ENCODE data around the gene SECISBP2. TPM values are rescaled to one million over a fixed set of nuclear protein-coding genes. Genes with fewer than 3 reads are reported as not detected.

Gene SECISBP2
- total RNA-seq, 1 donor, result 30.8 TPM

DNA sequence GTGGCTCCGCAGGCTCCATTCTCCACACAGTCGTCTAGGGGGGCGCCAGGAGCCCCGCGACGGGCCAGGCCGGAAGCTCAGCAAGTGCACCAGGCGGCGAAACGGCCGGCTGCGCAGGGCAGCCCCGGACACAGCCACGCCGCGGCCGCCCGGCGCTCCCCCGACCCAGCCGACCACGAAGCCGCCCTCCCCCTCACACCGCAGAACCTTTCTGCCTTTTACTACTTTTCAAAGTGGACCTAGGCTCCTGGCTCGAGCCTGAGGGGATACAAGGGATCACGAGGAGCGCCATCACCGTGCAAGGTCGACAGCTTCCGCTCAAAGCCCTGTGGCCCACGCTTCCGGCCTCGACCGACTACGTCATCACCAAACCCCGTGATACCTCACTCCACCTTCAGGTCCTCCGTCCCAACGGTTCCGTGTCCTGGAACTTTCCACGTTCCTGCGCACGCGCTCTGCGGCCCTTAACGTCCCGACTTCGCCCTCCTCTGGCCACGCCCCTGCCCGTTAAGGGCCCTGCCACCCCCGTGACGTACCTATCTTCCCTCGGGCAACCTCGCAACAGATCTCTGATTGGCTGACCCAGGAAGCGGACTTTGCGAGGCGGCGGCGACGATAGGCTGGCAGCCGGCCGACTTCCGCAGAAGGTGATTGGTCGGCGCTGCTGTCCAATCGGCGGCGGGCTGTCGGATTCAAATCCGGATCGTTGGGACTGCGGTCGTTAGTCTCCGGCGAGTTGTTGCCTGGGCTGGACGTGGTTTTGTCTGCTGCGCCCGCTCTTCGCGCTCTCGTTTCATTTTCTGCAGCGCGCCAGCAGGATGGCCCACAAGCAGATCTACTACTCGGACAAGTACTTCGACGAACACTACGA lies 7.6 kb upstream of the SECISBP2 start, which contains the start of gene CKS2:
CKS2 (plus strand) TSS at position 721 of the 871 bp plus-strand sequence; CDS start at position 819, 98 bp downstream.
- Histone ChIP-seq H4K20me1 (ENCODE audit: insufficient read depth, low read length) (peaks cover 4% of the 10 kb centered on the region), H3K36me3 (ENCODE audit: insufficient read depth, low read length) (peaks cover 3% of the 10 kb centered on the region), H2AFZ (ENCODE audit: low read length) (peak within 1 kb of the TSS; percentile 92), H3K9me3 (ENCODE audit: low read depth, low read length) (no peaks in the 10 kb centered on the region), H3K4me1 (ENCODE audit: insufficient read depth, low read length) (peaks cover 33% of the 10 kb centered on the region), H3K4me3 (ENCODE audit: insufficient read depth, low read length) (peak within 1 kb of the TSS; percentile 81), H3K27ac (ENCODE audit: low read depth, low read length) (peak within 1 kb of the TSS; percentile 98), H3K27me3 (ENCODE audit: insufficient read depth, low read length) (no peaks in the 10 kb centered on the region), H3K79me2 (ENCODE audit: insufficient read depth, low read length) (peaks cover 52% of the 10 kb centered on the region), H3K4me2 (ENCODE audit: insufficient read depth, low read length) (peak within 1 kb of the TSS; percentile 97)
- no peak for TF ChIP-seq CTCF (IDR thresholded peaks at IDR 0.05; ENCODE audit: extremely low read depth, low read depth, low read length)
- peak; percentile 99 for DNase-seq (ENCODE audit: insufficient read length, low spot score, missing footprints)

GRCh38 chr9:89311346-89312221 lies 6.7 kb upstream of the SECISBP2 start:
- Histone ChIP-seq H3K4me2 (ENCODE audit: insufficient read depth, low read length) (peak overlapping the region; percentile 92), H3K36me3 (ENCODE audit: insufficient read depth, low read length) (peaks cover 9% of the 10 kb centered on the region), H2AFZ (ENCODE audit: low read length) (peak overlapping the region; percentile 92), H4K20me1 (ENCODE audit: insufficient read depth, low read length) (peaks cover 4% of the 10 kb centered on the region), H3K27ac (ENCODE audit: low read depth, low read length) (peak overlapping the region; percentile 88), H3K9me3 (ENCODE audit: low read depth, low read length) (no peaks in the 10 kb centered on the region), H3K4me1 (ENCODE audit: insufficient read depth, low read length) (peaks cover 33% of the 10 kb centered on the region), H3K4me3 (ENCODE audit: insufficient read depth, low read length) (peak overlapping the region; percentile 81), H3K79me2 (ENCODE audit: insufficient read depth, low read length) (peaks cover 61% of the 10 kb centered on the region), H3K27me3 (ENCODE audit: insufficient read depth, low read length) (no peaks in the 10 kb centered on the region)
- no peak for DNase-seq (ENCODE audit: insufficient read length, low spot score, missing footprints)
- no peak for TF ChIP-seq CTCF (IDR thresholded peaks at IDR 0.05; ENCODE audit: extremely low read depth, low read depth, low read length)

GRCh38 chr9:89312222-89312571 lies 6.1 kb upstream of the SECISBP2 start:
- Histone ChIP-seq H3K27me3 (ENCODE audit: insufficient read depth, low read length) (no peaks in the 10 kb centered on the region), H2AFZ (ENCODE audit: low read length) (peak overlapping the region; percentile 92), H3K4me3 (ENCODE audit: insufficient read depth, low read length) (peak overlapping the region; percentile 81), H3K4me2 (ENCODE audit: insufficient read depth, low read length) (peak overlapping the region; percentile 92), H4K20me1 (ENCODE audit: insufficient read depth, low read length) (peaks cover 4% of the 10 kb centered on the region), H3K36me3 (ENCODE audit: insufficient read depth, low read length) (peaks cover 16% of the 10 kb centered on the region), H3K27ac (ENCODE audit: low read depth, low read length) (peak overlapping the region; percentile 88), H3K4me1 (ENCODE audit: insufficient read depth, low read length) (peaks cover 36% of the 10 kb centered on the region), H3K9me3 (ENCODE audit: low read depth, low read length) (no peaks in the 10 kb centered on the region), H3K79me2 (ENCODE audit: insufficient read depth, low read length) (peaks cover 67% of the 10 kb centered on the region)
- TF ChIP-seq CTCF (IDR thresholded peaks at IDR 0.05; ENCODE audit: extremely low read depth, low read depth, low read length), result no peak
- DNase-seq (ENCODE audit: insufficient read length, low spot score, missing footprints), result no peak
